NCI-H2196 (cell line): Measurements from ENCODE around the gene GPX7.

ENCODE experiments used
- DNase-seq: peaks from one replicate; lab custom pipeline; 2025; ENCODE audit not compliant: unreplicated experiment; lab: John Stamatoyannopoulos, UW

GPX7 gene

DNA sequence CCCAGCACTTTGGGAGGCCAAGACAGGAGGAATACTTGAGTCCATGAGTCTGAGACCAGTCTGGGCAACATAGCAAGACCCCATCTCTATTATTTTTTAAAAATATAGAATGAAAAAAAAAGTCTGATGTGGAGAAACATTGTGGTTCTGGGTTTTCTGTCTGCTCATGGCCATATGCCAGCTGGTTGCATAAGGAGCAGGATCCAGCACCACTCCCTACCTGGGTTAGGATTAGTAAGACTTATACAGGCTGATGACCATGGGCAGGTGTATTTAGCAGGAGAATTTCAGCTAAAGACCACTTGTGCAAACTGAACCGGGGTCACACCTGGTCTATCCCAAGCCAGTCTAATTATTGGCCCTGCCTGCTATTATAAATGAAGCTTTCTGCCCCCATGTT lies 16.7 kb upstream of the GPX7 start:
- DNase-seq = no peak

DNA sequence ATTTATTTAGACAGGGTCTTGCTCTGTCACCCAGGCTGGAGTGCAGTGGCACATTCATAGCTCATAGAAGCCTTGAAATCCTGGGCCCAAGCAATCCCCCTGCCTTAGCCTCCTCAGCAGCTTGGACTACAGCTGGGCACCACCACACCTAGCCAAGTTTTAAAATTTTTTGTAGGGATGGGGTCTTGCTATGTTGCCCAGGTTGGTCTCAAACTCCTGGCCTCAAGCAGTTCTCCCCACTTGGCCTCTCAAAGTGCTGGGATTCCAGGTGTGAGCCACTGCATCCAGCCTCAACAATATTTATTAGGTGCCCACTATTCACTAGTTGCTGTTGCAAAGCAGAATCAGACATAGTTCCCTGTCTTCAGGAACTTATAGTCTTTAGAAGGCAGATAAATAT lies 14.1 kb upstream of the GPX7 start:
- DNase-seq = no peak

DNA sequence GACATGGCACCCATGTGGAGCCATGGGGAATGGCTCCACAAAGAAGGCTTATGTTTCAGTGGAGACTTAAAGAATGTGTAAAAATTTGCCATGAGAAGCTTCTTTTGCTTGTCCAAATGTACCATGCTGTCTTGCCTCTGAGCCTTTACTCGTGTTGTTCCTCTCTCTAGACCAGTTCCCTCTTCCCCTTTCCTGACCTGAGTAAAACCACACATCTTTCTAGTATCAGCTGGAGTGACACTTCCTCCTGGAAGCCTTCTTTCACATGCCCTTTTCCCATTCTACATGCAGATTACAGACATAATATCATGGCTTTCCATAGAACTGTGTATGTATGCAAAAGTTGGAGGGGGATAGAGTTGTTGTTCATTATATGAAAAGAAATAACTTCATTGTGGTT lies 13.6 kb upstream of the GPX7 start:
- DNase-seq = no peak

DNA sequence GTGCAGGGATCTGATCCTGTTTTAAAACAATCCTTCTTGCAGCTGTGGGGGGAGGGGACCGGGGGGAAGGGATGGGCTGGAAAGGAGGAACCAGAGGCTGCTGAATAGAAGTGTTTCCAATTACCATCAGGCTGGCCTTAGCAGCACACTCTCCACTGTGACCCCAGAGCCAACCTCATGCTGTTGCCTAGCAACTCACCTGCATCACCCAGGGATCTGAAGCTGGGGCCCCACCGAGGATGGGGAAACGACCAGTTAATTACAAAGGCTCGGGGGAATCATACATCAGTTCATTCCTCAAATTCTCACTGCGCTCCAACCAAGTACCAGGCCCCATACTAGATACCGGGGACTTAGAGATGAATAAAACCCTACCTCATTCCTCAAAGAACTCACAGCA lies 11.9 kb upstream of the GPX7 start:
- no peak for DNase-seq

DNA sequence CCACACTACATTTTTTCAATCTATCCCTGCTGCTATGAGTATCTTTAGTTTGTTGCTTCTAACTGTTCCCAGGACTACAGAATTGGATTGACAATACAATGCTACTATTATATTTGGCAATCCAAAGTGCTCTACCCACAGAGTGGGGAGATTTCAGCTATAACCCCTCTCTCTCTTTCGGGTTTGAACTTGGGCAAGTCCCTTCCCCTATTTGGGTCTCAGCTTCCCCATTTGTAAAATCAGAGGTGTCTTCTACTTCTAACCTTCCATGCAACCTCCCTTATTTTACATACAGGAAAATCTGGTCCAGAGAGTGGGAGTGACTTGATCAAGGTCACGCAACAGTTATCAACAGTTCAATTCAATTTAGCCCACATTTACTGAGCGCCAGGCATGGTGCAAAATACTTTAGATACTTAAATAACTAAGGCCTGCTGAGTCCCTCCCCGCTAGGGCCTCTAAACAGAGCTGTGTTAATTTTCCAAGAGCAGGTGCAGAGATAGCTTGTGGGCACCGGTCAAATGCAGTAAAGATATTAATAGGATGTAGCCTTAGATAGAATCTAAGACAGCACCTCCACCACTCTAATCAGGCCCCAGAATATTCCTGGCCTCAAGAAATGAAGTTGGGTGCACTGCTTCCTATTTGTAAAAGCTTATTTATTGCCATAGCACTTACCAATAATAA lies 9.4 kb upstream of the GPX7 start:
- DNase-seq = no peak

DNA sequence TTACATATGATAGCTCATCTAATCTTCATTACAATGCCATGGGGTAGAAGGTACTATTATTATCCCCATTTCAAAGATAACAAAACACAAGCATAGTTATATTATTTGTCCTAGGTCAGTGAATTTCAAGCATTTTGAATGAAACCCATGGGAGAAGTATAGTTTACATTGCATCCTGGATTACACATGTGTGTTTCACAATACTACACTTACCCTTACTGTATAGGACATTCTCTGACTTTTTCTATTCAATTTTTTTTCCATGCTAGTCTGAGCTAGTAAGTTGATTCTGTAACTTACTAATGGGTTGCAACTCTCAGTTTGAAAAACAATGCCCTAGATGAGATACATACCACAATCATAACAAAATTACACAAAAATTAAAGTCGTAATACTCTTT lies 8.7 kb upstream of the GPX7 start:
- DNase-seq = no peak

DNA sequence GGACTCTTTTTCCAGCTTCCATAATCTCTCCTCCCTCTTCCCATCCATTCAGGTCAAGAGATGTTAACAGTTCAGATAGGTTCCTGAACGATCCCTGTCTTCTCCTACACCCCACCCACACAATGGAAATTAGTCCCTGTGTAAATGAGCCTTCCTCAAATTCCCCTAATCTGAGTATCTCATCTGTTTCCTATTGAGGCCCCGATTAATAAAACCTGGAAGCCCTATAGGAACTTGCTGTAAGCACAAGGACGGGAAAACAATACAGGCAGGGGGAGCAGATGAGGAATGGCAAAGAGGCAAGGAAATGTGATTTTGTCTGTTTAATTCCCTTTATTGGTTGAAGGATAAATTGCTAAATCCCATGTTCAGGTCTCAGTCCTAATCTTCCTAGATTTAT lies 7.1 kb upstream of the GPX7 start:
- DNase-seq = no peak

DNA sequence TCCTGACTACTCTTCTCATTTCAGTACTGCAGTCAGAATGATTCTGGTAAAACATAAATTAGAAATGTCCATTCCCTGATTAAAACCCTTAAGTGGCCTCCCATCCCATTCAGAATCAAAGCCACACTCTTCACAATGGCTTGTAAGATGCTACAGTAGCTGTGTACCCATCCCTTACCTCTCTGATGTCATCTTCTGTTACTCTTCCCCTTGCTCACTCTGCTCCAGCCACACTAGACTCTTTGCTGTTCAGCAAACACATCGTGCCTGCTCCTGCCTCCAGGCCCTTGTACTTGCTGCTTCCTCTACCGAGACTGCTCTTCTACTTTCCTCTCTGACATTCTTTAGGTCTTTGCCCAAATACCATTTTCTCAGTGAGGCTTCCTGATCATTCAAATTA lies 4.3 kb upstream of the GPX7 start:
- DNase-seq = no peak

DNA sequence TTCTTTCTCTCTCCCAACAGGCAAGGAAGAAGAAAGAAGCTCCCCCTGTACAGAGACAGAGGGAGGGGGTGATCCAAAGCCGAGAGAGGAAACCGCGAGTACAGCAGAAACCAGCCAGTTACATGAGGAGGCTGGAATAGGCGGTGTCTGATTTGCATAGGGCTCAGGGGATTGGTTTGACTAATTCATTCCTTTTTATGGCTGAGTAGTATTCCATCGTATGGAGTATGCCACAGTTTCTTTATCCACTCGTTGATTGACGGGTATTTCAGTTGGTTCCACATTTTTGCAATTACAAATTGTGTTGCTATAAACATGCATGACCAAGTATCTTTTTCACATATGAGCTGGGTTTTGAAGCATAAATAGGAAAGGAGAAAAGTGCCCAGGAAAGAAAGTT lies 3.4 kb upstream of the GPX7 start:
- no peak for DNase-seq

DNA sequence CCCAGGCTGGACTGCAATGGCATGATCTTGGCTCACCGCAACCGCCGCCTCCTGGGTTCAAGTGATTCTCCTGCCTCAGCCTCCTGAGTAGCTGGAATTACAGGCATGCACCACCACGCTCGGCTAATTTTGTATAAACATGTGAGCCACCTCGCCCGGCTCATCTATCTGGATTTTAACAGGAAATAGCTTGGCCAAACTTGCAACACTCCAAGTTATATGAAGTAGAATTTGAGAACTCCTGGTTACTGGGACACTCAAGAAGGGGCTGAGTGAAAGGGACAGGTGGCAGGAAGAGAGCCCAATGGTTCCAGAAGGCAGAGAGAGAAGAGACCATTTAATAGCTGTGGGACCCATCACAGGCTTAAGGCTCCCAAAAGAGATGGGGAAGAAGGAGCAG lies 2.9 kb upstream of the GPX7 start:
- no peak for DNase-seq

DNA sequence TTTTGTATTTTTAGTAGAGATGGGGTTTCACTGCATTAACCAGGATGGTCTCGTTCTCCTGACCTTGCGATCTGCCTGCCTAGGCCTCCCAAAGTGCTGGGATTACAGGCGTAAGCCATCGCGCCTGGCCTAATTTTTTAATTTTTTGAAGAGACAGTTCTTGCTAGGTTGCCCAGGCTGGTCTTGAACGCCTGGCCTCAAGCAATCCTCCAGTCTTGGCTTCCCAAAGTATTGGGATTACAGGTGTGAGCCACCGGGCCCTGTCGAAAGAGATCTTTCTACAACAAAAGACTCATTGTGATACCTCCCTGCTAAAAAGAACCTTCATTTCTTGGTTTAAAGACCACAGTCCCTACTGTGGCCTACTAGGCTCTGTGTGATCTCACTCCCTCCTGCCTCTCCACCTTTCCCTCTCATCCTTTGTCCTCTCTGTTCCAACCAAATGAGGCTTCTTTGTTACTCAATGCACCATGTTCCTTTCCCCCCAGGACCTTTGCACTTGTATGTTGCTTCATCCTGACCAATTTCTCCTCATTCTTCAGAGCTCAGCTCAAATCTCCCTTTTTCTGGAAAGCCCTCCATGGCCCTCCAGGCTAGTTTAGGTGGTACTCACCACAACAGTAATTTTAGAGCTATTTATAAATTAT lies 1.5 kb upstream of the GPX7 start:
- DNase-seq = no peak

DNA sequence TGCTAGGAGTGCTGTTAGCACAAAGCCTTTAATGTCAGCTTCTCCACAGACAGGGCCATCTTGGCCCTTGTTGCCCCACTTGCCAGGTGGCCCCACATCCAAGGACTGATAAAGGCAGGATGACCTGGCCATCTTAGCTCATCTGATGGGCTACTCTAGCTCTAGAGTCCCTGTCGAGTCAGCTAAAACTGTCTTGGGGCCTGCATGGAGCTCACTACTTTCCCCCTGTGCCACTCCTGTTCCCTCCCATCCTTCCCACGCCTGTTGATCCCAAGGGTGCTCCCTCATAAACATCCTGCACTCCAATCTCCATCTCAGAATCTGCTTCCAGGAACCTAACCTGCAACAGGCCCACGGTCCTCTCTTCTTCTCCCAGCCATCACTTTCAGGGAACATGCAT lies 652 bp upstream of the GPX7 start:
- DNase-seq = no peak

DNA sequence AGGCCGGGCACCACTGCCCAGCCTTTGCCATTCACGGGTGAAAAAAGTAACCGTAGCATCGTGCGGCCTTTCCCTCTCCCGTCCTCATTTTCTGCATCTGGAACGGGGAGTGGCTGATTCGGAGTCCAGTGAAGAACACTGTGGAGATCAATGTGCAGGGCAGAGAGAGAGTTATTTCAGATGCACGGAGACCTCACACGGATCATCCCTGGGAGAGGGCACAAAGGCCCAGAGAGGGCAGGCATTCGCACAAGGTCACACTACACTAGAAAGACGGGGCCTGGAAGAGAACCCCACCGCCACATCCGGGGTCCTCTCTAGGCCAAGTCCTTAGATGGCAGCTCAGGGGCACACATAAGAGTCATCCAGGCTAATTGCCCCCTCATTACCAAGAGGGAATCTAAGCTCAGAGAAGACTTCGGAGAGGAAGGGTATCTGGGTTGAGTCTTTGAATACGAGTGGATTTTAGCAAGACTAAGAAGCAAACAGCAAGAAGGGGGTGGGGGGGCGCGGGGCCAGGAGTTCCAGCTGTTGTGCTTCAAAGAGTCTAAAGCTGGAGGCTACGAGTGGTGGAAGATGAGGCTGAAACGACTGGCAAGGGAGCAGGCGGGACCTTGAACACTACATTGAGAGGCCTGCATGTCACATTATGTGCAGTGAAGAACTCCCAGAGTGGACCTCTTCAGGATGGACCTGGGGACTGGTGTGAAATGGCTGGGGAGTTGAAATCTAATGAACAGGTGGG lies 857 bp downstream of the GPX7 start:
- no peak for DNase-seq

DNA sequence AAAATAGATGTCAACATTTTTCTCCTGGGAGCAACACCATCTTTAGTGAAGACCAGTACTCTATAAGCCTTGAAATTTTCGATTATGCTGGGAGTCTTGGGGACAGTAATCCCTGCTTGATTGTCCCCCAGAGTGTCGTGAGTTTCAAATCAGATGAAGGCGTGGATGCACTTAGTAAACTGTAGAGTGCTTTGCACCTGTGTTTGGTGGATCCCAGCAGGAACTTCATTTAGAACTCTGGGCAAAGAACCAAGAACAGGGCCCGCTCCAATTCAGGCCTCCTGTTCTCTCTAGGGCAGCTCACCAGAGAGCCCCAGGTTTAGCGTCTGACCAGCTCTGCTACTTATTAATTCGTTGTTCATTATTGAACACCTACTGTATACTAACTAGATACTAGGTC lies 1.5 kb downstream of the GPX7 start:
- no peak for DNase-seq

DNA sequence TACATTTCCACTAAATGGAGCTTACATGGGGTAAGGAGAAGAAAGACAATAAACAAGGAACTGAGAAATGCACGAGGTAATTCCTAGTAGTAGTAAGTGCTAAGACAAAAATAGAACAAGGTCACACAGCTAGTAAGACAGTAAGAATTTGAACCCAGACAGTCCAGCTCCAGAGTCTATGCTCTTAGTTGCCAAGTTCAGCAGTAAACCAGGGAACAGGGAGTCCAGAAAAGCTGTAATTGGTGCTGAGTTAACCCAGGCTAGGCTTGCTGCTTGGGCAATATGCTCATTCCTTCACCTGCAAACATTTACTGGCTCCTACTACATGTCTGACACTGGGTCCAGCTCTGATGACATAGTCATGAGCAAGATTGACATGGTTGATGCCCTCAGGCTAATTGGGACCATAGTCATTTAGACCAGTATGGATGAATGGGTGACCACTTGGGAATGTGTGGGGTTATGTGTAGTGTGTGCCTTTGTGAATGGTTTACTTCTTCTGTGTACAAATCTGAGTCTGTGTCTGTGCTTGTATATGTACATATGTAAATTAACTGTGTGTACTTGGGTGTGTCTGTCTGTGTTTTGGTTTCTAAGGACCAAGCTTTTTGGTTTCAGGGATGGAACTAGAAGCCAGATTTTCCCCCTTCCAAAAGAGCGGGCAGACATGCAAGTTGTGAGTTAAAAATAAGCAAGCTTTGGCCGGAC lies 2.0 kb downstream of the GPX7 start:
- no peak for DNase-seq

DNA sequence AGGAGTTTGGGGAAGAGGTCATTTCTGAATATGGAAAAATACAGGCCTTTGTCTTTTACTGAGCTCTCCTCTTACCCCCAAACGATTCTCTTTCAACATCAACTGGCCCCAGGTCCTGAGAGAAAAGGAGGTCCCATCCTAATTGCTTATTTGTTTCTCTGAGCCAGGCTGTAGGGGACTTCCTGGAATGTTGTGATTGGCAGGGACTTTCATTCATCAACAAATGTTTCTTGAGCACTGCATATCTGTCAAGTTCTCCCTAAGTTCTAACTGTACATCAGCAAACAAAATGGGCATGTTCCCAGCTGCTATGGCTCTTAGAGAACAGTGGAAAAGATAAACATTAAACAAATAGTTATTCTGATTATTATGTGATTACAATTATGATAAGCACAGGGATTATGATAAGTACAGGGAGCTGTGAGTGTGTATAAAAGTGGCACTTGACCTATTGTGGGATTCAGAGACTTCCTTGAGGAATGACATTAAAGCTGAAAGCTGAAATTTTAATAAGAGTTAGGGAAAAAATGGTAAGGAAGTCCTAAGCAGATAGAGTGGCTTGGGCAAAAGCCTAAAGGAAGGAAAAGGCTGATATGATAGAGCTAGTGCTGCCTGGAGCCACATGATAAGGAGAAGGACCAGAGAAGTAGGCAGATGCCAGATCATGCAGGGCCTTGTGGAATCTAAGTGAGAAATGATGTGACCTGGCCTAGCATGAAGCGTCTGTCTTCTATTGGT lies 11.6 kb downstream of the GPX7 start:
- no peak for DNase-seq

DNA sequence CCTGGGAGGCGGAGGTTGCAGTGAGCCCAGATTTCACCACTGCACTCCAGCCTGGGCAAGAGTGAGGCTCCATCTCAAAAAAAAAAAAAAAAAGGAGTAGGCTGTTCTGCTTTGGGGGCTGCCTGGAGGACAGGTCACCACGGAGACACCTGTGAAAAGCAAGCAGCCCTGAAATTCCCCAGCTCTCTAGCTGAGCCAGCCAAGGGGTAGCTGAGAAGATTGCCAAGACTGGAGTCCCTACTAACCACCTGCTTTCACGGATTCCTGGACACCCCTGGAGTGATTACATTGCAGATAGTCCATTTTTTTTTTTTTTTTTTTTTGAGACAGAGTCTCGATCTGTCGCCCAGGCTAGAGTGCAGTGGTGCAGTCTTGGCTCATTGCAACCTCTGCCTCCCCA lies 12.5 kb downstream of the GPX7 start:
- DNase-seq = no peak

DNA sequence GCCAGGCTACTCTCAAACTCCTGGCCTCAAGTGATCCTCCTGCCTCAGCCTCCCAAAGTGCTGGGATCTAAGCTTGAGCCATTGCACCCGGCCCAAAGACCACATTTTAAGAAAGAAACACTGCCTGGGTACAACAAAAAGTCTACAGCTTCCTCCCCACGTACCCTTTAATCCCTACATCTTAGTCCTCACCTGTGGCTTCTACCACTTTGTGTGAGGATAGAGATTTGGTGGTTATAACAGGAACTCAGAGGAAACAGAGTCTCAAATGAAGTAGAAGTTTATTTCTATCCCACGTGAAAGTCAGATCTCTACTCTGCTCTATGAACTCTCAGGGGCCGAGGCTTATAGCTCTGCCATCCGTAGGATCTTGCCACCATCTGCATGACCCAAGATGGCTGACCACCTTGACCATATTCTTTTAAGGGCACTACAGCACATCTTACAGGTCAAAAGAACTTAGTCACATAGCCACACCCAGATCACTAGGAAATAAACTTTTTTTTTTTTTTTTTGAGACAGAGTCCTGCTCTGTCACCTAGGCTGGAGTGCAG lies 13.4 kb downstream of the GPX7 start:
- DNase-seq = no peak

DNA sequence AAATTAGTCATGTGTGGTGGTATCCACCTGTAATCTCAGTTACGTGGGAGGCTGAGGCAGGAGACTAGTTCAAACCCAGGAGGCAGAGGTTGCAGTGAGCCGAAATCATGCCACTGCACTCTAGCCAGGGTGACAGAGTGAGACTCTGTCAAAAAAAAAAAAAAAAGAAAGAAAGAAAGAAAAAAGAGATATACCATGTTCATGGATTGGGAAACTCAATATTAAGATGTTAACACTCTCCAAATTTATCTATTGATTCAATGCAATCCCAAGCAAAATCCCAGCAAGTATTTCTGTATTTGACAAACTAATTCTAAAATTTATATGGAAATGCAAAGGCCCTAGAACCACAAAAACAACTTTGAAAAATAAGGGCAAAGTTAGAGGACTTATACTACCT lies 19.8 kb downstream of the GPX7 start:
- DNase-seq = no peak

DNA sequence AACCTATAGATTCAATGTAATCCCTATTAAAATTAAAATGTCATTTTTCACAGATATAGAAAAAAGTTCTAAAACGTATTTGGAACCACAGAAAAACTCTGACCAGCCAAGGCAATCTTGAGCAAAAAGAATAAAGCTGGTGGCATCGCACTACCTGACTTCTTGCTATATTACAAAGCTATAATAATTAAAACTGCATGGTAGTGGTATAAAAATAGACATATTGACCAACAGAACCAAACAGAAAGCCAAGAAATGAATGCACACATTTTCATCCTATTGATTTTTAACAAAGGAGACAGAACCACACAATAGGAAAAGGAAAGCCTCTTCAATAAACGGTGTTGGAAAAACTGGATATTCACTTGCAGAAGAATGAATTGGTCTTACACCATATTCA lies 21.6 kb downstream of the GPX7 start:
- DNase-seq = no peak

DNA sequence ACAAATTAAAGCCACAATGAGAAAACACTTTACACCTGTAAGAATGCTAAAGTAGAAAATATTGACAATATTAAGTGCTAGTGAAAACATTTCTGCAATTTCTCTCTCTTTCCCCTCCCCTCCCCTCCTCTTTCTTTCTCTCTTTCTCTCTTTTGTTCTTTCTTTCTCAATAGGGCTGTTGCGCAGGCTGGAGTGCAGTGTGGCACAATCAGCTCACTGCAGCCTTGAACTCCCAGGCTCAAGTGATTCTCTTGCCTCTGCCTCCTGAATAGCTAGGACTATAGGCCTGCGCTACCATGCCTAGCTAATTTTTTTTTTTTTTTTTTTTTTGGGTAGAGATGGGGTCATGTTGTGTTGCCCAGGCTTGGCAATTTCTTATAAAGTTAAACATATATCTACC lies 24.9 kb downstream of the GPX7 start:
- DNase-seq = no peak
